Activated CD4-positive, alpha-beta T cell treated with anti-CD3 and anti-CD28 coated beads, Interleukin-2, amount 50 U/mL, for 16 hours (primary cell): Measurements from ENCODE around the gene ARHGAP26.
"Not testable (repeated sequence)": the region's sequence is repeated elsewhere in the genome, so short reads cannot be mapped to it uniquely, and the experiment has no call there.

Experiments used
- DNase-seq: peaks from one replicate; pipeline ENCODE4 v3.0.0-alpha.2; 2020

ARHGAP26 gene

DNA sequence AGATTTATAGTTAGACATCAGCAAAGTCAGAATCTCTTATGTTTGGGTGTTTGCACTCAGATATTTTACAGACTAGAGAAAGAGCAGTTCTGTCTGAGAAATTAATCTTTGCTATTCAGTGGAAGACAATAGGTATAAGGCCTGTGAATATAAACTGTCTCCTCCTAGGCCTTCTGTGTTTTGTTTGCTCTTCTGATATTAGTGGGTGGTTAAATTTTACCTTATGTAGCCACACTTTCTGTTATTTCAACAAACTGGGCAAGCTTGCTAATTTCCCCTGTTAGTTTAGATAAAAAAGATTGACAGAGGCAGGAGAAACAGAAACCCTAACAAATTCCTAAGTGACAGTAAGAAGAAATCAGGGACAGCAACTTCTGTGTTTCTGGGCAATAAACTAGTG lies 141.6 kb downstream of the ARHGAP26 start:
- DNase-seq, result no peak

GRCh38 chr5:142913728-142914338 lies 143.7 kb downstream of the ARHGAP26 start:
- DNase-seq, result no peak

DNA sequence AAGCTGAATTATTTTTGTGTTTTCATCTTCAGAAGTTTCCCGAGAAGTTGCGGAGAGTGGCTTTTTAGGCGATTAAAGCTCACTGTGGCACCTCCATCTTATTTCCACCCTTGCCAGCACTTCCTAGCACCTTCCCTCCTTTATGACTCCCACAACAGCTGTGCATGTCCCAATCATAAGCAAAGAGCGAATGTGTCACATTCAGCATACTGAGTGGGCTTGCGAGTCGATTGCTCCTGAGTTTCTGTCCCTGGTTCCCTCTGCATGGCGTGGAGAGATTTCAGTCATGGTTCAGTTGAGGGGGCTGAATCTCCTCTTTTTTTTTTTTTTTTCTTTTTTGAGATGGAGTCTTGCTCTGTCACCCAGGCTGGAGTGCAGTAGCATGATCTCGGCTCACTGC lies 144.9 kb downstream of the ARHGAP26 start:
- DNase-seq, result no peak

DNA sequence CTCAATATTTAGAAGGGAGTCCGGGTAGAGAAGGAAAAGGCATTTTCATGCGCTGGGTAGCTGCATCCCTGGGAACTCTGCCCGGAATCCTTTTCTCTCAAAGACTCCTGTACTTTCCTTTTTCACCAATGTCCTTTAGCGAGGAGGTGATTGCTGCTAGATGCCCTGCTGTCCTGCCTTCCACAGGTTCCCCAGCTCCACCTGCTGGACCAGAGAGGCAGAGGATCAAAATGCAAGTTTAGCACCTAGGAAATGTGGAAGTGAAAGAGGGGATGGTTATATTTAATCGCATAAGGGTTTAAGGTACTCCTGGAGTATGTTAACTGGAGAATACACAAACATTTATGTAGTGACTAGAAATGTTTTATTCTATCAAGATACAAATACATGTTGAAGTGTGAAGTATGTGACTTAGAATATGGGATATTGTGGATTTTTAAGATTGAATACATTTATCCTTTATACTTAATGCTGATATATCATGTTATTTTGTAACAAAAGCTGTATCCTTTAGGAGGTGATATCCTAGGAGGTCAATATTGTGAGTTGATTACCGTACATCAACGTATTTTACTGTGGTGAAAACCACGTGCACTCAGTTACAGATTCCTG lies 145.7 kb downstream of the ARHGAP26 start:
- peak; percentile 16 for DNase-seq

DNA sequence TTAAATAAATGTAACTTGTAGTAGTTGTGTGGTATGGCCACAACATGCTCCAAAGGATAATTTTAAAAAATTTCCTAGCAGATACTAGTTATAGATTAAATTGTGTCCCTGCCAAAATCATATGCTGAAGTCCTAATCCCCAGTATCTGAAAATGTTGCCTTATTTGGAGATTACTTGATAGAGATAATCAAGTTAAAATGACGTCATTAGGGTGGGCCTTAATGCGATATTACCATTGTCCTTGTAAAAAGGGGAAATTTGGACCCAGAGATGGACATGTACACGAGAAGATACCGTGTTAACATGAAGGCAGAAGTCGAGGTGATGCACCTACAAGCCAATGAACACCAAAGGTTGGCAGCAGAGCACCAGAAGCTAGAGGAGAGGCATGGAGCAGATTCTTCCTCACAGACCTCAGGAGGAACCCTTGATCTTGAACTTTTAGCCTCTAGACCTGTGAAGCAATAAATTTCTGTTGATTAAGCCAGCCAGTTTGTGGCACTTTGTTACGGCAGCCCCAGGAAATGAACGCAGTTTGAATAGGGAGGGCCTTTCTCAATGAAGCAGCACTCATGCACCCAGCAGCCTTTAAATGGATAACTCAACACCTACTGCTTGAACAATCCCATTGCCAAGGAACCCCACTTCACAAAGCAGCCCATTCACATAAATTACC lies 148.9 kb downstream of the ARHGAP26 start:
- no peak for DNase-seq

GRCh38 chr5:142920849-142921612 lies 150.9 kb downstream of the ARHGAP26 start:
- DNase-seq, result no peak

DNA sequence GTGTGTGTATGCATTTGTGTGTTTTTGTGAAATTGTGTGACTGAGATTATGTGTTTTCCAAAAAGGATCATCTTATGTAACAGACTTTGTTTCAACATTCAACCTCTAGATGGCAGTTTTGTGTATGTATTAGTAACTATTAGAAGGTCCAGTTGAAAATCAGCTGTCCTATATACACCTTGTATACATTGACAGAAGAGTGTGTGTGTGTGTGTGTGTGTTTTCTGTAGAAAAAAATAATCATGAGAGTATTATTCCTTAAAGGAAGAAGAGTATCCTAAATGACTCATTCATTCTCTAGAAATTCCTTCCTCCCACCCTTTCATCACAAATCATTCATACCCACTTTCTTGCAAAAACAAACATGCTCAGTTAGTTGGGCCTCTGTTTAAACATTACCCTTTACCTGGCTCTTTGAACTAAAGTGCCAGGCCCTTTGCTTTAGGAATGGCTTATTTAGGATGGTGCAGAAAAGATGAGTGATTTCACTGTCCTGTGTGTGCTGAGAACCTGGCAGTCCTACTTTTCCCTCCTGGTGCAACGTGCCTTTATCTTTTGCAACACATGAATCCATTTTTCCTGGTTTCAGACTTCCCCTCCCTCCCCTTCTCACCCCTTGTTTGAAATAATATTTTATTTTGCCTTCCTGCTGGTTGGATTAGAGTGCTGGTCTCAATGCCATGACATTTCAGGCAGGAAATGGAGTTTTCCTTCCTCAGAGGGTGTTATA lies 152.2 kb downstream of the ARHGAP26 start:
- DNase-seq, result no peak

GRCh38 chr5:142924135-142924883 lies 154.1 kb downstream of the ARHGAP26 start:
- DNase-seq, result no peak

- no peak for DNase-seq
These were observed 155.6 kb downstream of the ARHGAP26 start for GRCh38 chr5:142925795-142926194.

- no peak for DNase-seq
These were observed 156.4 kb downstream of the ARHGAP26 start for GRCh38 chr5:142926549-142926948.

DNA sequence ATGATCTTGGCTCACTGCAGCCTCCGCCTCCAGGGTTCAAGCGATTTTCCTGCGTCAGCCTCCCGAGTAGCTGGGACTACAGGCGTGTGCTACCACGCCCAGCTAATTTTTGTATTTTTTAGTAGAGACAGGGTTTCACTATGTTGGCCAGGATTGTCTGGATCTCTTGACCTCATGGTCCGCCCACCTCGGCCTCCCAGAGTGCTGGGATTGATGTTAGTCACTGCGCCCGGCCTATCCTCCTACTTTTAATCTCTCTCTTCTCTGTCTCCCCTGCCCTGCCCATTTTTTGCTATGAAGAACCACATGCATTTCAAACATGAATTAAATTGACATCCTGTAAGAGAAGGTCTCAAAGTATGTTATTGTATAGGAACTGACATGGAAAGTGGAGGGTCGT lies 158.8 kb downstream of the ARHGAP26 start:
- DNase-seq, result not testable (repeated sequence)

GRCh38 chr5:142929587-142929986 lies 159.4 kb downstream of the ARHGAP26 start:
- no peak for DNase-seq

DNA sequence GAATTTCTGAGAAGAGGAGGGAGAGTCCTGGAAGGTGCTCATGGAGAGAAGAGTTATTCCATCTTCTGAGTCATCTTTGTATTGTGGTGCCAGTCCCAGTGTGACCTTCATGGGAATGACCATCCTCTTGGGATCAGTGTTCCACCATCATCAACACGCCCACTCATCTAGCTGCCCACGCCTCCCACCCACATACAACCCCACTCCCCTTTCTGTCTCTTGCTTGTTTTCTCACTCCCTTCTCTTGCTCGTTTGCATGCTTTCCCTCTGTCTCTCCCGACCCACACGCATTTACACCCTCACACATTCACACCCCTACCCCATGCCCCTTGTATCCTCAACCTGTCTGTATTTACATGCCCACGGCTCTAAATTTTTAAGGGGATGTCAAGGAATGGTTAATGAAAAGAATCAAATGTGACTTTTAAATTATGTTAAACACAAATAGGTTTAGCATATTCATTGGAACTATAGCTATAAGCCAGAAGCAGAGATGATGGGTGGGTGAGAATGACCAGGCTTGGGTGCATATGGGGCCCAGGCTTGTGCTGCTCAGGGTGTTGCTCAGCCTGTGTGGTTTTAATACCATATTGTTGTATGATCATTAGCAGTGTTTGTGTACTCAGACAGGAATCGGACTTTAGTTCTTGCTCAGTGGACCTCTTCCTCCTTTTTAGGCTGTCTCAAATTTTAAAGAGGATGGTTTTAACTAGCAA lies 160.4 kb downstream of the ARHGAP26 start:
- no peak for DNase-seq

GRCh38 chr5:142931896-142932686 lies 161.9 kb downstream of the ARHGAP26 start:
- DNase-seq, result no peak

DNA sequence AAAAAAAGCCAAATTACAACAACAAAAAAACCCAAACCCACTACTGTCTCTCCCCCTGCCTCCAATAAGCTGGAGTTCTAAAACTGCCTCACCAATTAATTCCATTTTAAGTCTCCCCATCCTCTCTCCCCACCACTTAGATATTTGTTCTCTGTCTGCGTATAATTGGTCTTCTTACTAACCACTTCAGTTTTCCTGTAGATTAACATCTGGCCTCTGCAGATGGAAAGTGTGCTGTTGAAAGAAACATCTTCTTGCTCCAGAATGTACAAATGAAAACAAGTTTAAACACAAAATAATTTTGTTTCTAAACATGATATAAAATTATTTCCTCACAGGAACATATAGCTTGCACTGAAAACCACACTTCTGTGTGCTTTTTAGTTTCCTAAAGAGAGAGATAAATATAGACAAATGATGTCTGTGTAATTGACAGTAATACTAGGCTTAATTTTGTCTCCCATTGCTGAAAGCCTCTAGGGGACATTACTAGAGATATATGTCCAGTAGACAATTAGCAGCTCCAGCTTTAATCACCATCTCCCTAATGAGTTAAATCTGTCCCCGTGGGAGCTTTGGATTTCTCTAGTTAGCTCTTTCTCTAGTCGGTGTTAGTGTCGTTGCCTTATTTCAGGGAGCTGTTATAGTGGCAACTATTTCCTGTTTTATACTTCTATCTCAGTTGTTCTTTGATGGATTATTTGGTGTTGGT lies 164.0 kb downstream of the ARHGAP26 start:
- DNase-seq, result no peak

DNA sequence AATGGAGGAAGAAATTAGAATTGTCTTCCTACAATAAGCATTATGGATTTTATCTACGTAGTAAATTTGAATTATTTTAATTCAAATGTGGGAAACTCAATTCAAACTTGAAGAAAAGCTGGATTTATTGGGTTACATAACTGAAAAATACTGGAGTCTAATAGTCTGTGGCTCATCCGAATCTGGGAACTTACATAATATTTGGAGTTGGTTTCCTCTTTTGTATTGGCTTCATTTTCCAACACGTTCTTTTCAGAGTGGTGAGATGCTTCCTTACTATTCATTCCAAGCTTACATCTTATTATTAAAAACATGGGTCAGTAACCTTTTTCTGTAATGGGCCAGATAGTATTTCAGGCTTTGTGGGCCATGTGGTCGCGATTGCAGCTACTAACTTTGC lies 164.8 kb downstream of the ARHGAP26 start:
- DNase-seq, result no peak

DNA sequence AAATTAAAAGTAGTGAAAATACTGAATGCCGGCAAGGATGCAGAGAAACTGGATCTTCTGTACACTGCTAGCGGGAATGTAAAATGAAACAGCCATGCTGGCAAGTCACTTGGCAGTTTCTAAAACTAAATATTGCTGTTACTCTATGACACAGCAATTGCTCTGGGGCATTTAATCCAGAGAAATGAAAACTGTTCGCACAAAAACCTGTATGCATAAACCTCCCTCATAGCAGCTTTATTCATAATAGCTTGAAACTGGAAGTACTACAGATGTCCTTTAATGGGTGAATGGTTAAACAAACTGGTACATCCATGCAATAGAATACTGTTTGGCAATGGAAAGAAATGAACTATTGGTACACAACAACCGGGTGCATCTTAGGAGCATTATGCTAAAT lies 167.2 kb downstream of the ARHGAP26 start:
- no peak for DNase-seq

- DNase-seq, result no peak
These were observed 168.2 kb downstream of the ARHGAP26 start for GRCh38 chr5:142938266-142938880.

DNA sequence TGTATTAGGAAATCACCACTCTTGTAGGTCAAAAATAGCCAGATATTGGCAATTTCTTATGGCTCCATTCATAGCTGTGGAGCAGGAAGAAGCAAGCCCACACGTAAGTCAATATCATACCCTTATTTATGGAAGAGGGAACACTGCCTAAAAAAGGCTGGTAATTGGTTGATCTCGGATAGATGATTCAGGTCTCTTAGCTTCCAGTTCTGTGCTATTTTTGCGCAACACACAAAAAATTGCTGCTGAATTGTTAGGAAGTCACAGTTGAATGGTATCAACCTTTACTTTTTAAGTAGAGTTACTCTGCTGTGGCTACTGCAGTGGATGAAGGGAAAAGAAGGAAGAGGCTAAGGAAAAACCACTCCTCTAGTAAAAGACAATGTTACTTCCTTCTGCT lies 168.8 kb downstream of the ARHGAP26 start:
- DNase-seq, result no peak

DNA sequence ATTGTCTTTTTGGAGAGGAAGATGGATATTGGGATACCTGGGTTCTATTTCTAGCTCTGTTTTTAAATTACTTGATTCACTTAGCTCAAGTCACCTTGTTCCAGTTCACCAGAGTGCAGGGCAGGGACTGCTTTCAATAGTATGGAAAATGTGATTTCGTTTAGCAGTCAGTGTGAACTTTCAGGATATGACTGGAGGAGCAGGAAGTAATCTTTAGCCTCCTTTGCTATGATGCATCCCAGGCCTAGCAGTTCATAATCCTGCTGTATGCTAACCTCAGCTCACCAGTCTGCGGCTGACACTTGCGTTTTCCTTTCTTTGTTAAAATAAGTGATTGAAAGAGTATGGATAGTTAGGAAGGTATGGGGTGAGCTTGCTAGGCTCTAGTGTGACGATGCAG lies 169.7 kb downstream of the ARHGAP26 start:
- no peak for DNase-seq
